22Rv1 (cell line): ENCODE measurements around the gene HLA-DQA1.

ENCODE experiments used
- H3K27ac ChIP-seq: fragments of 450-650 bp; 2 replicates; pipeline ENCODE4 v1.5.1; 2017
- CTCF ChIP-seq: fragments of 450-650 bp; IDR thresholded peaks from 2 replicates; pipeline ENCODE4 v1.5.1; 2017; ENCODE audit warnings: mild to moderate bottlenecking
- ZFX ChIP-seq: fragments of 450-650 bp; IDR thresholded peaks from 2 replicates; pipeline ENCODE4 v1.6.1; 2017; ENCODE audit warnings: antibody characterized with exemption, borderline replicate concordance

The HLA-DQA1 gene

GRCh38 chr6:32679492-32679891, 42.3 kb downstream of the HLA-DQA1 start:
- TF ChIP-seq CTCF (no peak), ZFX (no peak)
- no peak overlapping the region for H3K27ac ChIP-seq

- TF ChIP-seq CTCF (no peak), ZFX (no peak)
- no peak overlapping the region for H3K27ac ChIP-seq
Measured at GRCh38 chr6:32680055-32680454, 42.8 kb downstream of the HLA-DQA1 start.

- TF ChIP-seq ZFX (no peak), CTCF (no peak)
- no peak overlapping the region for H3K27ac ChIP-seq
Measured at GRCh38 chr6:32684246-32684645, 47.0 kb downstream of the HLA-DQA1 start.

- H3K27ac ChIP-seq = no peak overlapping the region
- TF ChIP-seq CTCF (no peak), ZFX (no peak)
Measured at GRCh38 chr6:32685603-32686002, 48.4 kb downstream of the HLA-DQA1 start.

GRCh38 chr6:32689531-32690501, 52.6 kb downstream of the HLA-DQA1 start:
- no peak for TF ChIP-seq CTCF
- no peak for TF ChIP-seq ZFX
- no peak overlapping the region for H3K27ac ChIP-seq

GRCh38 chr6:32692019-32692418, 54.8 kb downstream of the HLA-DQA1 start:
- H3K27ac ChIP-seq = no peak overlapping the region
- TF ChIP-seq ZFX (no peak), CTCF (peak; percentile 58)
